ENCODE data around the gene DGKA. TPM values are rescaled to one million over a fixed set of nuclear protein-coding genes. Genes with fewer than 3 reads are reported as not detected.
A peak's percentile ranks its signal among the peaks of the same experiment; 100 is the strongest.
"Not testable (repeated sequence)": the region's sequence is repeated elsewhere in the genome, so short reads cannot be mapped to it uniquely, and the experiment has no call there.

Gene DGKA
- total and polyA plus RNA-seq, 4 experiments from 2014 or later, result 195 to 1,410 (median 897) TPM

DNA sequence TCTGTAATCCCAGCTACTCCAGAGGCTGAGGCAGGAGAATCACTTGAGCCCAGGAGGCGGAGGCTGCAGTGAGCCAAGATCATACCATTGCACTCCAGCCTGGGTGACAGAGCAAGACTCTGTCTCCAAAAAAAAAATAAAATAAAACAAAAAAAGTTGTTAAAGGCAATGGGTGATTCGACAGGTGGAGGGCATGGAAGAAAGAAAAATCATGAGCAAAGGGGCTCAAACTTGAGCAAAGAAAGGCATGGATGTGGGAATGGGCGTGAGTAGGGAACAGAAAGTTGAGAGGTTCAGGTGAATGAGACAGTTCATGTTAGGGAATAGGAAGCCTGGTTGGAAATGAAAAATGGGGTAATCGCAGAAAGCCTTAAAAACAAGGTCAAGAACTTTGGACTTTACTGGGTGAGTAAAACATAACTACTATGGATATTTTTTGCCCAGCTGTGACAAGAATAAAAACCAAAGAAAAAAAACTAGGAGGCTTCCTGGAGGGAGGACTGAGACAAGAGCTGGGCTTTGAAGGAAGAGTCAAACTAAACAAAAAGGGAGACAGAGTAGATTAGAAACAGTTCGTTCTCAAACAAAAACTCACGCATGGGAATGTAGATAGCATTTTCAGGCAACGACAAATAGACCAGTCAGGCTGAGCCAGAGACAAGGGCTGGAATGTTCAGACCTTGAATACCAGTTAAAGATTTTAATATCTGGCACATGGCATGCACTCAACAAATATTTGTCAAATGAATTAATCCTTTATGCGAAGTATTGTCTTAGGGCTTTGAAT, 22.0 kb upstream of the DGKA start:
- H3K4me1 ChIP-seq (ENCODE audit: insufficient read depth, low read length), result peaks cover 5% of the 10 kb centered on the region
- DNase-seq, result no peak
- no peak overlapping the region for H3K4me3 Mint-ChIP-seq
- no peaks in the 10 kb centered on the region for H3K27me3 ChIP-seq (ENCODE audit: insufficient read depth, low read length)
- ChIA-PET POLR2A (ENCODE audit: partially characterized antibody) (interaction anchor here (47.8 kb wide), 1 partner anchor 35 kb away, joined by 1214 read pairs; the partner anchor contains the start of genes DGKA and PYM1), CTCF (ENCODE audit: partially characterized antibody) (no interaction called here)
- peaks cover 6 to 20% of the 10 kb centered on the region in 2 donors for H3K36me3 Mint-ChIP-seq
- no peaks in the 10 kb centered on the region for H3K9me3 ChIP-seq (ENCODE audit: control insufficient read depth in 1 of 2, low read length in 2 of 2)
- no peak overlapping the region for H3K4me3 ChIP-seq (ENCODE audit: low read length in 2 of 2)
- no peak overlapping the region for H3K27ac ChIP-seq (ENCODE audit: low read depth, low read length)
- intact Hi-C loops (cut with micrococcal nuclease), result no loop called here
- peaks cover 3% of the 10 kb centered on the region for H3K36me3 ChIP-seq (ENCODE audit: insufficient read depth, low read length)
- H3K9me3 Mint-ChIP-seq, result peaks cover 0 to 1% (median 0%) of the 10 kb centered on the region in 8 donors
- H3K4me1 Mint-ChIP-seq, result peaks cover 13 to 18% (median 16%) of the 10 kb centered on the region in 4 donors
- peak overlapping the region in 6 of 7 donors; percentile 7 to 83 (median 74) for H3K27ac Mint-ChIP-seq
- no peaks in the 10 kb centered on the region for H3K27me3 Mint-ChIP-seq

DNA sequence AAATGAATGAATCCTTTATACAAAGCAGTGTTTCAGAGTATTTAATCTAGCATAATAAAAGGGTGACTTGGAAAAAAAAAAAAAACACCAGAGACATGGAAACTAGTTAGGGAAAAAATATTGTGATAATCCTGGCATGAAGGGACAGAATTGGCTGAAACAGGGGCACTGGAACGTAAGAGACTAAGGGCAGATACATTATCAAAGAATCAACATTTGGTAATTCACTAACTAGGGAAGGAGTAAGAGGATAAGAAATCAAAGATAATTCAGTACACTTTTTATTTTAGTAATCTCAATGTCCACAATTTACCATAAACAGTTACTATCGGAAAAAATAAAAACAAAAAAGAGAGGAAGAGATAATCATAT, 21.5 kb upstream of the DGKA start:
- H3K27ac ChIP-seq (ENCODE audit: low read depth, low read length), result no peak overlapping the region
- no peaks in the 10 kb centered on the region for H3K27me3 Mint-ChIP-seq
- peaks cover 11% of the 10 kb centered on the region for H3K4me1 ChIP-seq (ENCODE audit: insufficient read depth, low read length)
- ChIA-PET CTCF (ENCODE audit: partially characterized antibody) (no interaction called here), POLR2A (ENCODE audit: partially characterized antibody) (interaction anchor here (1.2 to 47.8 kb wide), 2 partner anchors 34 to 80 kb away, joined by 3 to 1214 read pairs; partner anchors contain the start of genes DGKA, DNAJC14 and PYM1)
- intact Hi-C loops (cut with micrococcal nuclease), result no loop called here
- H3K9me3 ChIP-seq (ENCODE audit: control insufficient read depth in 1 of 2, low read length in 2 of 2), result no peaks in the 10 kb centered on the region
- DNase-seq, result no peak
- H3K4me1 Mint-ChIP-seq, result peaks cover 19 to 24% (median 21%) of the 10 kb centered on the region in 4 donors
- no peaks in the 10 kb centered on the region for H3K27me3 ChIP-seq (ENCODE audit: insufficient read depth, low read length)
- H3K9me3 Mint-ChIP-seq, result peaks cover 0 to 2% (median 0%) of the 10 kb centered on the region in 8 donors
- no peak overlapping the region for H3K4me3 Mint-ChIP-seq
- H3K4me3 ChIP-seq (ENCODE audit: low read length in 2 of 2), result no peak overlapping the region
- peaks cover 4% of the 10 kb centered on the region for H3K36me3 ChIP-seq (ENCODE audit: insufficient read depth, low read length)
- peaks cover 8 to 25% of the 10 kb centered on the region in 2 donors for H3K36me3 Mint-ChIP-seq
- peak overlapping the region in 4 of 7 donors; percentile 13 to 82 (median 45) for H3K27ac Mint-ChIP-seq

DNA sequence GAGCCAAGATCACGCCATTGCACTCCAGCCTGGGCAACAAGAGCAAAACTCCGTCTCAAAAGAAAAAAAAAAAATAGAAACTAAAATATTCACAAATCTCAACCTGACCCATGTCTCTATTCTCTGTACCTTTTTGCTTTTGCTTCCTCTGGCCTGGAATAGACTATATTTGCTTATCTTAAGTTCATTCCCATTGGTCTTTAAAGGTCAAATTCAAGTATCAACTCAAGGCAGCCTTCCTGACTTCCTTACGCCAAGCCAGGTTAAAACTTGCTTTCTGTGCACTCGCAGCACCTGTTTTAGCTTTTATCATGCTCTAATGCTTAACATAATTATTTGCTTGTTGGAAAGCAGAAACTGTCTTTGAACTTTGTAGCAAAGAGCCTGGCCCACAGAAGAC, 18.1 kb upstream of the DGKA start:
- no peaks in the 10 kb centered on the region for H3K27me3 ChIP-seq (ENCODE audit: insufficient read depth, low read length)
- POLR2A ChIA-PET (ENCODE audit: partially characterized antibody), result interaction anchor here (47.8 kb wide), 1 partner anchor 31 kb away, joined by 1214 read pairs; the partner anchor contains the start of genes DGKA and PYM1
- DNase-seq, result no peak
- H3K36me3 ChIP-seq (ENCODE audit: insufficient read depth, low read length), result peaks cover 4% of the 10 kb centered on the region
- intact Hi-C loops (cut with micrococcal nuclease), result no loop called here
- Mint-ChIP-seq H3K36me3 (peaks cover 15 to 34% of the 10 kb centered on the region in 2 donors), H3K27ac (peak overlapping the region in 3 of 7 donors; percentile 6 to 63 (median 43)), H3K9me3 (peaks cover 0 to 3% (median 0%) of the 10 kb centered on the region in 8 donors), H3K4me1 (peaks cover 27 to 43% (median 39%) of the 10 kb centered on the region in 4 donors), H3K27me3 (no peaks in the 10 kb centered on the region), H3K4me3 (no peak overlapping the region)
- CTCF ChIA-PET (ENCODE audit: partially characterized antibody), result interaction anchor here (1.7 kb wide), 1 partner anchor 28 kb away, joined by 6 read pairs; no protein-coding TSS in a partner anchor
- no peak overlapping the region for H3K4me3 ChIP-seq (ENCODE audit: low read length in 2 of 2)
- H3K4me1 ChIP-seq (ENCODE audit: insufficient read depth, low read length), result peaks cover 31% of the 10 kb centered on the region
- H3K9me3 ChIP-seq (ENCODE audit: control insufficient read depth in 1 of 2, low read length in 2 of 2), result no peaks in the 10 kb centered on the region
- H3K27ac ChIP-seq (ENCODE audit: low read depth, low read length), result no peak overlapping the region

DNA sequence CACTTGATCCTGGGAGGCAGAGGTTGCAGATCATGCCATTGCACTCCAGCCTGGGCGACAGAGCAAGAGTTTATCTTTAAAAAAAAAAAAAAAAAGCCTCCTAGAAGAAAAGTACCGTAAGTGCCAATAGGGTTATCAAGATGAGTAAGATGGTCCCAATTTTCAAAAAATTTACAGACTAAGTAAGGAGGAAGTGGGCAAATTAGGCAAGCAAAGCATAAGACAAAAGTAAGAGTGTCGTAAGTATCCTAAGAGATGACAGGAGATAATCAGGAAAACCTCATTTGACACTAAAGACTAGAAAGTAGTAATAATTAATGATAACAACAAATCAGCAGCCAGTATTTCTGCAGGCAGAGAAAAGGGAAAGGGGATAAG, 15.5 kb upstream of the DGKA start:
- POLR2A ChIA-PET (ENCODE audit: partially characterized antibody), result interaction anchor here (1.4 to 47.8 kb wide), 3 partner anchors 28 to 86 kb away, joined by 4 to 1214 read pairs (median 6); partner anchors contain the start of genes DGKA, DNAJC14, PYM1 and RAB5B
- Mint-ChIP-seq H3K4me1 (peaks cover 22 to 37% (median 35%) of the 10 kb centered on the region in 4 donors), H3K27ac (peak overlapping the region in 6 of 7 donors; percentile 1 to 86 (median 67)), H3K27me3 (no peaks in the 10 kb centered on the region), H3K36me3 (peaks cover 15 to 27% of the 10 kb centered on the region in 2 donors), H3K4me3 (peak overlapping the region in 5 of 8 donors; percentile 5 to 68 (median 14)), H3K9me3 (peaks cover 0 to 2% (median 0%) of the 10 kb centered on the region in 8 donors)
- CTCF ChIA-PET (ENCODE audit: partially characterized antibody), result interaction anchor here (0.7 to 2.0 kb wide), 3 partner anchors 10 to 46 kb away, joined by 3 to 9 read pairs (median 5); no protein-coding TSS in a partner anchor
- peaks cover 46% of the 10 kb centered on the region for H3K4me1 ChIP-seq (ENCODE audit: insufficient read depth, low read length)
- H3K27ac ChIP-seq (ENCODE audit: low read depth, low read length), result no peak overlapping the region
- H3K9me3 ChIP-seq (ENCODE audit: control insufficient read depth in 1 of 2, low read length in 2 of 2), result no peaks in the 10 kb centered on the region
- intact Hi-C loops (cut with micrococcal nuclease), result no loop called here
- no peaks in the 10 kb centered on the region for H3K27me3 ChIP-seq (ENCODE audit: insufficient read depth, low read length)
- H3K36me3 ChIP-seq (ENCODE audit: insufficient read depth, low read length), result peaks cover 4% of the 10 kb centered on the region
- DNase-seq, result no peak
- no peak overlapping the region for H3K4me3 ChIP-seq (ENCODE audit: low read length in 2 of 2)

DNA sequence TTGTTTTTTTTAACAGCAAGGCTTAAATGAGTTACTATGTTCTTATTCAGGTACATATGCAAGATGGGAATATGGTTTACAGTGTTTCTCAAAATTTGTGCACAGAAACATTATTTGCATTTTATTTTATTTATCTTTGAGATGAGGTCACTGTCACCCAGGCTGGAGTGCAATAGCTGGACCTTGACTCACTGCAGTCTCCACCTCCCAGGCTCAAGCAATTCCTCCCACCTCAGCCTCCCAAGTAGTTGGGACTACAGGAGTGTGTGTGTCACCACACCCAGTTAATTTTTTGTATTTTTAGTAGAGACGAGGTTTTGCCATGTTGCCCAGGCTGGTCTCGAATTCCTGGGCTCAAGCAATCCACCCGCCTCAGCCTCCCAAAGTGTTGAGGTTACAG, 11.9 kb upstream of the DGKA start:
- intact Hi-C loops (cut with micrococcal nuclease); H3K9me3 ChIP-seq (ENCODE audit: control insufficient read depth in 1 of 2, low read length in 2 of 2); H3K27me3 ChIP-seq (ENCODE audit: insufficient read depth, low read length); DNase-seq; H3K27ac ChIP-seq (ENCODE audit: low read depth, low read length); H3K36me3 ChIP-seq (ENCODE audit: insufficient read depth, low read length); H3K4me3 Mint-ChIP-seq; H3K4me3 ChIP-seq (ENCODE audit: low read length in 2 of 2); H3K9me3 Mint-ChIP-seq; H3K27me3 Mint-ChIP-seq: not testable (repeated sequence)
- CTCF ChIA-PET (ENCODE audit: partially characterized antibody), result interaction anchor here (1.2 to 1.5 kb wide), 2 partner anchors 14 to 89 kb away, joined by 4 to 5 read pairs; no protein-coding TSS in a partner anchor
- H3K4me1 ChIP-seq (ENCODE audit: insufficient read depth, low read length), result peaks cover 58% of the 10 kb centered on the region
- peaks cover 29 to 49% (median 40%) of the 10 kb centered on the region in 4 donors for H3K4me1 Mint-ChIP-seq
- POLR2A ChIA-PET (ENCODE audit: partially characterized antibody), result interaction anchor here (1.4 to 47.8 kb wide), 2 partner anchors 25 to 55 kb away, joined by 4 to 1214 read pairs; partner anchors contain the start of genes DGKA, PYM1 and RAB5B
- peaks cover 15 to 26% of the 10 kb centered on the region in 2 donors for H3K36me3 Mint-ChIP-seq
- H3K27ac Mint-ChIP-seq, result peak overlapping the region in 1 of 7 donors; percentile 10

DNA sequence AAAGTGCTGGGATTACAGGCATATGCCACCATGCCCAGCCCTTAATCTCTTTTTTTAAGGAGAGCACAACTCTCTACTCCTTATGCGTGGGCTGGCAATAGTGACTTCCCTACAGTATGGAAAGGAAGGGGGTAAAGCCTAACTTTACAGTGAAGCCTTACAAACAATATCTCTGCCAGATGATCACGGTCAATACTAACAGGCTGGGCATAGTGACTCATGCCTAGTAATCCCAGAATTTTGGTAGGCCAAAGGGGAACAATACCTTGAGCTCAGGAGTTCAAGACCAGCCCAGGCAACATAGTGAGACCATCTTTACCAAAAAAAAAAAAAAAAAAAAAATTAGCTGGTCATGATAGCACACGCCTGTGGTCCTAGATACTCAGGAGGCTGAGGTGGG, 8.8 kb upstream of the DGKA start:
- peaks cover 0 to 2% (median 0%) of the 10 kb centered on the region in 8 donors for H3K9me3 Mint-ChIP-seq
- intact Hi-C loops (cut with micrococcal nuclease), result no loop called here
- DNase-seq, result no peak
- Histone ChIP-seq H3K4me1 (ENCODE audit: insufficient read depth, low read length) (peaks cover 58% of the 10 kb centered on the region), H3K4me3 (ENCODE audit: low read length in 2 of 2) (no peak overlapping the region), H3K9me3 (ENCODE audit: control insufficient read depth in 1 of 2, low read length in 2 of 2) (no peaks in the 10 kb centered on the region), H3K27ac (ENCODE audit: low read depth, low read length) (no peak overlapping the region), H3K27me3 (ENCODE audit: insufficient read depth, low read length) (no peaks in the 10 kb centered on the region), H3K36me3 (ENCODE audit: insufficient read depth, low read length) (no peaks in the 10 kb centered on the region)
- CTCF ChIA-PET (ENCODE audit: partially characterized antibody), result interaction anchor here (1.5 to 1.8 kb wide), 2 partner anchors 12 to 18 kb away, joined by 3 to 7 read pairs; no protein-coding TSS in a partner anchor
- H3K27ac Mint-ChIP-seq, result peak overlapping the region in 3 of 7 donors; percentile 36 to 76 (median 43)
- no peaks in the 10 kb centered on the region for H3K27me3 Mint-ChIP-seq
- H3K36me3 Mint-ChIP-seq, result peaks cover 10 to 25% of the 10 kb centered on the region in 2 donors
- H3K4me1 Mint-ChIP-seq, result peaks cover 36 to 58% (median 48%) of the 10 kb centered on the region in 4 donors
- POLR2A ChIA-PET (ENCODE audit: partially characterized antibody), result interaction anchor here (1.2 to 47.8 kb wide), 2 partner anchors 21 to 52 kb away, joined by 3 to 1214 read pairs; partner anchors contain the start of genes DGKA, PYM1 and RAB5B
- peak overlapping the region in 1 of 8 donors; percentile 16 for H3K4me3 Mint-ChIP-seq
